Measurements from ENCODE around the gene ZFY. TPM values are rescaled to one million over a fixed set of nuclear protein-coding genes. Genes with fewer than 3 reads are reported as not detected.
"Not testable (repeated sequence)": the region's sequence is repeated elsewhere in the genome, so short reads cannot be mapped to it uniquely, and the experiment has no call there.

Gene ZFY
- total RNA-seq, 1 donor from 2014 or later = 23.0 TPM

GRCh38 chrY:3003516-3003830 lies 68.3 kb downstream of the ZFY start:
- H3K4me1 ChIP-seq (ENCODE audit: control insufficient read depth in 3 of 3, insufficient read depth in 3 of 3, low read length in 3 of 3) = peaks cover 0 to 8% (median 7%) of the 10 kb centered on the region in 3 donors
- H3K27me3 ChIP-seq (ENCODE audit: control insufficient read depth in 3 of 3, insufficient read depth in 3 of 3, low read length in 3 of 3) = no peaks in the 10 kb centered on the region
- no peaks in the 10 kb centered on the region for H3K9me3 ChIP-seq (ENCODE audit: control insufficient read depth in 3 of 3, low read length in 3 of 3)
- no peaks in the 10 kb centered on the region for H3K36me3 ChIP-seq (ENCODE audit: control insufficient read depth in 3 of 3, insufficient read depth in 3 of 3, low read length in 3 of 3)
- H3K27ac ChIP-seq (ENCODE audit: low read depth, low read length) = no peak overlapping the region
- peak overlapping the region in 2 of 3 donors; percentile 73 to 86 for H3K4me3 ChIP-seq (ENCODE audit: low read length in 3 of 3)
- H3K9ac ChIP-seq (ENCODE audit: low read depth in 1 of 3, low read length in 3 of 3) = peak overlapping the region in 2 of 3 donors; percentile 81 to 82

- H3K9me3 ChIP-seq (ENCODE audit: control insufficient read depth in 3 of 3, low read length in 3 of 3) = no peaks in the 10 kb centered on the region
- peak overlapping the region in 2 of 3 donors; percentile 73 to 86 for H3K4me3 ChIP-seq (ENCODE audit: low read length in 3 of 3)
- H3K36me3 ChIP-seq (ENCODE audit: control insufficient read depth in 3 of 3, insufficient read depth in 3 of 3, low read length in 3 of 3) = no peaks in the 10 kb centered on the region
- H3K27me3 ChIP-seq (ENCODE audit: control insufficient read depth in 3 of 3, insufficient read depth in 3 of 3, low read length in 3 of 3) = no peaks in the 10 kb centered on the region
- no peak overlapping the region for H3K27ac ChIP-seq (ENCODE audit: low read depth, low read length)
- peaks cover 0 to 8% (median 7%) of the 10 kb centered on the region in 3 donors for H3K4me1 ChIP-seq (ENCODE audit: control insufficient read depth in 3 of 3, insufficient read depth in 3 of 3, low read length in 3 of 3)
- H3K9ac ChIP-seq (ENCODE audit: low read depth in 1 of 3, low read length in 3 of 3) = peak overlapping the region in 2 of 3 donors; percentile 81 to 82
These were observed 68.7 kb downstream of the ZFY start for GRCh38 chrY:3003846-3004245.

DNA sequence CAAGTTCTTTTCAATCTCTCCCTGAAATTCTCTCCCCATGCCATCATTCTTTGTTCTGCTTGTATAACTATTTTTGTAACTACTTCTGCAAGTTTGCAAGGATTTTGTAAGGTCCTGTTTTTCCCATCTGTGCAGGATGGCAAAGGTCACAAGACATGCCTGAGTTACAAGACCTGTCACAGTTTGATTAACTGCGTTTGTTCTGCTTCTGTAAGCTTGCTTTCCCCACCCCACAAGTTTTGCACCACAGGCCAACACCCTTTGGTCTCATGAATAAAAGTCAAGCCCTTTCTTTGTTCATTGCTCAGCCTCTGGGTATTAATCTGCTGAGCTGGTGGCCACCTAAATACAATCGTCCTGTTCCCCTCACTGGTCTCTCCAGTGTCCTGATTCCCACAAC lies 70.8 kb downstream of the ZFY start:
- not testable (repeated sequence) for H3K9me3 ChIP-seq (ENCODE audit: control insufficient read depth in 3 of 3, low read length in 3 of 3); H3K27ac ChIP-seq (ENCODE audit: low read depth, low read length); H3K9ac ChIP-seq (ENCODE audit: low read depth in 1 of 3, low read length in 3 of 3); H3K4me1 ChIP-seq (ENCODE audit: control insufficient read depth in 3 of 3, insufficient read depth in 3 of 3, low read length in 3 of 3); H3K27me3 ChIP-seq (ENCODE audit: control insufficient read depth in 3 of 3, insufficient read depth in 3 of 3, low read length in 3 of 3); H3K4me3 ChIP-seq (ENCODE audit: low read length in 3 of 3); H3K36me3 ChIP-seq (ENCODE audit: control insufficient read depth in 3 of 3, insufficient read depth in 3 of 3, low read length in 3 of 3)

DNA sequence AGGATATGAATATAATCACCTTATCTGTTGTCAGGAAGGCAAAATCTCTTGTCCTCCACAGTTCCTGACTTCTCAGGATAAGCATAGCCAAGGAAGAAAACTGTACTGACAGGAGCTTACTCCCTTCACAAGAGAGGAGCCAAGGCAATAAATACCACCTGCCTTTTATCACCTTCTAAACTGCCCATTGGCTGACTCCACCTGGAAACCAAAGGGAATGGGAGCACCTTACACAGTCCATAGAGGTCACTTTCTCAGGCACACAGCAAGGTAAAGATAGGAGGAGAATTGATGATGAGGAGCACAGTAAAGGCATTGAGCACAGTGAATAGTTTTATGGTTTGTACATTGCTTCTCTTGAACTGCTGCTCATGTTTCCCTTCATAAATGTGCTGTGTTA lies 72.8 kb downstream of the ZFY start:
- no peaks in the 10 kb centered on the region for H3K9me3 ChIP-seq (ENCODE audit: control insufficient read depth in 3 of 3, low read length in 3 of 3)
- no peaks in the 10 kb centered on the region for H3K36me3 ChIP-seq (ENCODE audit: control insufficient read depth in 3 of 3, insufficient read depth in 3 of 3, low read length in 3 of 3)
- no peak overlapping the region for H3K4me3 ChIP-seq (ENCODE audit: low read length in 3 of 3)
- no peak overlapping the region for H3K27ac ChIP-seq (ENCODE audit: low read depth, low read length)
- H3K4me1 ChIP-seq (ENCODE audit: control insufficient read depth in 3 of 3, insufficient read depth in 3 of 3, low read length in 3 of 3) = peaks cover 0 to 8% (median 7%) of the 10 kb centered on the region in 3 donors
- no peaks in the 10 kb centered on the region for H3K27me3 ChIP-seq (ENCODE audit: control insufficient read depth in 3 of 3, insufficient read depth in 3 of 3, low read length in 3 of 3)
- no peak overlapping the region for H3K9ac ChIP-seq (ENCODE audit: low read depth in 1 of 3, low read length in 3 of 3)

DNA sequence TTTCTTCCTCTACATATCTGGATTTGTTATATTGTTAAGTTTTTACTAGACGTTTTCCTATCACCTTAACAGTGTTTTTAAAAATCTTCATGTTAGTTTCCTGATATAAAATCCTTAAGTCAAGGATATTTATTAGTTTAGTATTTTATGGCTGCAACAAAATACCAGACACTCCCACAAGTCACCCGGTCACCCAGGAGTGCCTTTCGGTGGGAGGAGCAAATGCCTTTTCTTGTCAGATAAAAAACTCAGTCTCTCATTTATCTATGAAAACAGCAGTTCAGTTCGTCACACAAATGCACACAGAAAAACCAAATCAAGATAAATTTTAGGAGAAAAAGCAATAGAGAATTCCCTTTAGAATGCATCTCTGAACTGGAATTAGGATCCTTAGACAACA lies 77.0 kb downstream of the ZFY start:
- Histone ChIP-seq H3K27me3 (ENCODE audit: control insufficient read depth in 3 of 3, insufficient read depth in 3 of 3, low read length in 3 of 3) (no peaks in the 10 kb centered on the region), H3K27ac (ENCODE audit: low read depth, low read length) (no peak overlapping the region), H3K4me1 (ENCODE audit: control insufficient read depth in 3 of 3, insufficient read depth in 3 of 3, low read length in 3 of 3) (no peaks in the 10 kb centered on the region), H3K9ac (ENCODE audit: low read depth in 1 of 3, low read length in 3 of 3) (no peak overlapping the region), H3K4me3 (ENCODE audit: low read length in 3 of 3) (no peak overlapping the region), H3K36me3 (ENCODE audit: control insufficient read depth in 3 of 3, insufficient read depth in 3 of 3, low read length in 3 of 3) (no peaks in the 10 kb centered on the region), H3K9me3 (ENCODE audit: control insufficient read depth in 3 of 3, low read length in 3 of 3) (no peaks in the 10 kb centered on the region)

GRCh38 chrY:3016594-3016993 lies 81.4 kb downstream of the ZFY start:
- H3K27ac ChIP-seq (ENCODE audit: low read depth, low read length) = no peak overlapping the region
- no peaks in the 10 kb centered on the region for H3K4me1 ChIP-seq (ENCODE audit: control insufficient read depth in 3 of 3, insufficient read depth in 3 of 3, low read length in 3 of 3)
- H3K27me3 ChIP-seq (ENCODE audit: control insufficient read depth in 3 of 3, insufficient read depth in 3 of 3, low read length in 3 of 3) = no peaks in the 10 kb centered on the region
- H3K9ac ChIP-seq (ENCODE audit: low read depth in 1 of 3, low read length in 3 of 3) = no peak overlapping the region
- H3K9me3 ChIP-seq (ENCODE audit: control insufficient read depth in 3 of 3, low read length in 3 of 3) = no peaks in the 10 kb centered on the region
- H3K36me3 ChIP-seq (ENCODE audit: control insufficient read depth in 3 of 3, insufficient read depth in 3 of 3, low read length in 3 of 3) = no peaks in the 10 kb centered on the region
- H3K4me3 ChIP-seq (ENCODE audit: low read length in 3 of 3) = no peak overlapping the region

GRCh38 chrY:3018546-3018945 lies 83.4 kb downstream of the ZFY start:
- Histone ChIP-seq H3K27ac (ENCODE audit: low read depth, low read length) (no peak overlapping the region), H3K4me3 (ENCODE audit: low read length in 3 of 3) (no peak overlapping the region), H3K9me3 (ENCODE audit: control insufficient read depth in 3 of 3, low read length in 3 of 3) (no peaks in the 10 kb centered on the region), H3K9ac (ENCODE audit: low read depth in 1 of 3, low read length in 3 of 3) (no peak overlapping the region), H3K4me1 (ENCODE audit: control insufficient read depth in 3 of 3, insufficient read depth in 3 of 3, low read length in 3 of 3) (no peaks in the 10 kb centered on the region), H3K36me3 (ENCODE audit: control insufficient read depth in 3 of 3, insufficient read depth in 3 of 3, low read length in 3 of 3) (no peaks in the 10 kb centered on the region), H3K27me3 (ENCODE audit: control insufficient read depth in 3 of 3, insufficient read depth in 3 of 3, low read length in 3 of 3) (no peaks in the 10 kb centered on the region)

- no peak overlapping the region for H3K4me3 ChIP-seq (ENCODE audit: low read length in 3 of 3)
- no peaks in the 10 kb centered on the region for H3K36me3 ChIP-seq (ENCODE audit: control insufficient read depth in 3 of 3, insufficient read depth in 3 of 3, low read length in 3 of 3)
- H3K4me1 ChIP-seq (ENCODE audit: control insufficient read depth in 3 of 3, insufficient read depth in 3 of 3, low read length in 3 of 3) = no peaks in the 10 kb centered on the region
- H3K27ac ChIP-seq (ENCODE audit: low read depth, low read length) = no peak overlapping the region
- H3K9ac ChIP-seq (ENCODE audit: low read depth in 1 of 3, low read length in 3 of 3) = no peak overlapping the region
- no peaks in the 10 kb centered on the region for H3K27me3 ChIP-seq (ENCODE audit: control insufficient read depth in 3 of 3, insufficient read depth in 3 of 3, low read length in 3 of 3)
- no peaks in the 10 kb centered on the region for H3K9me3 ChIP-seq (ENCODE audit: control insufficient read depth in 3 of 3, low read length in 3 of 3)
These were observed 84.4 kb downstream of the ZFY start for GRCh38 chrY:3019584-3019983.

GRCh38 chrY:3021176-3021575 lies 86.0 kb downstream of the ZFY start:
- no peaks in the 10 kb centered on the region for H3K27me3 ChIP-seq (ENCODE audit: control insufficient read depth in 3 of 3, insufficient read depth in 3 of 3, low read length in 3 of 3)
- H3K4me3 ChIP-seq (ENCODE audit: low read length in 3 of 3) = no peak overlapping the region
- H3K36me3 ChIP-seq (ENCODE audit: control insufficient read depth in 3 of 3, insufficient read depth in 3 of 3, low read length in 3 of 3) = no peaks in the 10 kb centered on the region
- H3K27ac ChIP-seq (ENCODE audit: low read depth, low read length) = no peak overlapping the region
- no peaks in the 10 kb centered on the region for H3K9me3 ChIP-seq (ENCODE audit: control insufficient read depth in 3 of 3, low read length in 3 of 3)
- no peaks in the 10 kb centered on the region for H3K4me1 ChIP-seq (ENCODE audit: control insufficient read depth in 3 of 3, insufficient read depth in 3 of 3, low read length in 3 of 3)
- H3K9ac ChIP-seq (ENCODE audit: low read depth in 1 of 3, low read length in 3 of 3) = no peak overlapping the region

DNA sequence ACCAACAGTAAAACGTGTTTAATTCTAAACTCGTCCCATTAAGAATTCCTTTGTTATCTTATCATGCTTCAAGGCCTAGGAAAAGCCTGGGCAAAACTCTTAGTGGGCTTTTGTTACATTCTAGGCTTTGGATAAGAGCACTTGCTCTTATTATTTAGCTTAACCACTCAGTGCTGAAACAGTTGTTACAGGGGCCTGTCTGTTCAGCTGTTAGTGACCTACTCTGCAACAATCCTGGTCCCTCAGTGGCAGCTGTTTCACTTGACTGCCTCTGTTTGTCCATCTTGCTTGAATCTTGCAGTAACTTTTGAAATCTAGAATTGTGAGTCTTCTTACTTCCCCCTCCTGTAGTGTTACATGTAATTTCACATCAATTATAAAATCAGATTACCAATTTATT lies 88.4 kb downstream of the ZFY start:
- H3K4me3 ChIP-seq (ENCODE audit: low read length in 3 of 3) = no peak overlapping the region
- H3K9ac ChIP-seq (ENCODE audit: low read depth in 1 of 3, low read length in 3 of 3) = no peak overlapping the region
- H3K4me1 ChIP-seq (ENCODE audit: control insufficient read depth in 3 of 3, insufficient read depth in 3 of 3, low read length in 3 of 3) = no peaks in the 10 kb centered on the region
- no peaks in the 10 kb centered on the region for H3K36me3 ChIP-seq (ENCODE audit: control insufficient read depth in 3 of 3, insufficient read depth in 3 of 3, low read length in 3 of 3)
- no peaks in the 10 kb centered on the region for H3K27me3 ChIP-seq (ENCODE audit: control insufficient read depth in 3 of 3, insufficient read depth in 3 of 3, low read length in 3 of 3)
- H3K27ac ChIP-seq (ENCODE audit: low read depth, low read length) = no peak overlapping the region
- no peaks in the 10 kb centered on the region for H3K9me3 ChIP-seq (ENCODE audit: control insufficient read depth in 3 of 3, low read length in 3 of 3)

DNA sequence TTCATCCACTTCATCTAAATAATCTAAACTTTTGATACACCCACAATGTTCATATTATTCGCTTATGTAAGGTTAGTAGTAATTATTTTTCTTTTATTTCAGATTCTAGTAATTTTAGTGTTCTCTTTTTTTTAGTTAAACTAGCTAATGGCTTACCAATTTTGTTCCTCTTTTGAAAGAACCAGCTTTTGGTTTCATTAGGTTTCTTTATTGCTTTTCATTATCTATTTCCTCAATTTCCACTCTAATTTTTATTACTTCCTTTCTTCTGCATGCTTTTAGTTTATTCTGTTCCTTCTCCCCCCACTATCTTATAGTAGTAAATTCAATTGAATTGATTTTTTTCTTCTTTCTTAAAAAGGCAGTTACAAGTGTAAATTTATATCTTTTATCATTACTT lies 90.2 kb downstream of the ZFY start:
- Histone ChIP-seq H3K4me1 (ENCODE audit: control insufficient read depth in 3 of 3, insufficient read depth in 3 of 3, low read length in 3 of 3) (no peaks in the 10 kb centered on the region), H3K27ac (ENCODE audit: low read depth, low read length) (no peak overlapping the region), H3K4me3 (ENCODE audit: low read length in 3 of 3) (no peak overlapping the region), H3K27me3 (ENCODE audit: control insufficient read depth in 3 of 3, insufficient read depth in 3 of 3, low read length in 3 of 3) (no peaks in the 10 kb centered on the region), H3K9me3 (ENCODE audit: control insufficient read depth in 3 of 3, low read length in 3 of 3) (no peaks in the 10 kb centered on the region), H3K9ac (ENCODE audit: low read depth in 1 of 3, low read length in 3 of 3) (no peak overlapping the region), H3K36me3 (ENCODE audit: control insufficient read depth in 3 of 3, insufficient read depth in 3 of 3, low read length in 3 of 3) (no peaks in the 10 kb centered on the region)

Measured in skeletal muscle tissue (tissue), 4 donors.